Measurements from ENCODE around the gene GZMA. TPM values are rescaled to one million over a fixed set of nuclear protein-coding genes. Genes with fewer than 3 reads are reported as not detected.

The GZMA gene
- total RNA-seq, 1 donor from 2014 or later = 5.3 TPM

Other genes with a start within 250 kb of the GZMA start
- gene ESM1, start 117.1 kb upstream of the GZMA start, total RNA-seq = 0.49 TPM
- 0.62 TPM for gene GZMK, start 78.4 kb upstream of the GZMA start, total RNA-seq
- 34.9 TPM for gene GPX8, start 57.5 kb downstream of the GZMA start, total RNA-seq
- gene CDC20B, start 70.5 kb downstream of the GZMA start, total RNA-seq = not detected
- not detected for gene MCIDAS, start 124.7 kb downstream of the GZMA start, total RNA-seq
- 0.22 TPM for gene CCNO, start 131.0 kb downstream of the GZMA start, total RNA-seq
- gene DHX29, start 205.0 kb downstream of the GZMA start, total RNA-seq = 24.8 TPM
- gene MTREX, start 205.3 kb downstream of the GZMA start, total RNA-seq = 69.0 TPM